Spleen (tissue), 11 donors: Measurements from ENCODE around the gene KCNK18. TPM values are rescaled to one million over a fixed set of nuclear protein-coding genes. Genes with fewer than 3 reads are reported as not detected.

ENCODE experiments used
- DNase-seq: peaks from one replicate; pipeline ENCODE4 v3.0.0-alpha.2; 2020
- H3K27ac ChIP-seq, 8 donors: fragments of 200-600 bp; sonication (generic) in 7 of 8; 1 replicate in 4 of 8; 2 replicates in 4 of 8; pipeline versions ENCODE4 v1.5.0 to v1.8.0; 2016 to 2021; ENCODE audit warnings: inconsistent platforms in 4 of 8, mild to moderate bottlenecking in 4 of 8, moderate library complexity in 1 of 8
- H3K27me3 ChIP-seq, 7 donors: fragments of 200-600 bp; sonication (generic) in 6 of 7; replicated peaks in 1 of 7; 1 replicate in 4 of 7; 2 replicates in 3 of 7; pipeline versions ENCODE4 v1.5.0 to v1.8.0; 2016 to 2021; ENCODE audit warnings: inconsistent platforms in 3 of 7, mild to moderate bottlenecking in 1 of 7
- H3K36me3 ChIP-seq, 6 donors: fragments of 200-600 bp; sonication (generic) in 5 of 6; 1 replicate in 4 of 6; 2 replicates in 2 of 6; pipeline versions ENCODE4 v1.5.0 to v1.8.0; 2016 to 2021; ENCODE audit warnings: inconsistent platforms in 2 of 6
- H3K4me1 ChIP-seq, 6 donors: fragments of 200-600 bp; sonication (generic) in 5 of 6; 1 replicate in 3 of 6; 2 replicates in 3 of 6; pipeline versions ENCODE4 v1.5.0 to v1.8.0; 2016 to 2021; ENCODE audit warnings: inconsistent platforms in 3 of 6
- H3K4me3 ChIP-seq, 8 donors: fragments of 200-600 bp; sonication (generic) in 7 of 8; 1 replicate in 4 of 8; 2 replicates in 4 of 8; pipeline versions ENCODE4 v1.5.0 to v1.8.0; 2016 to 2021; ENCODE audit warnings: inconsistent platforms in 4 of 8, mild to moderate bottlenecking in 4 of 8, moderate library complexity in 2 of 8
- H3K9me3 ChIP-seq, 8 donors: fragments of 200-600 bp; sonication (generic) in 7 of 8; 1 replicate in 4 of 8; 2 replicates in 4 of 8; pipeline versions ENCODE4 v1.5.0 to v1.8.0; 2016 to 2021; ENCODE audit warnings: inconsistent platforms in 4 of 8
- CTCF ChIP-seq, 11 experiments: fragments of 200-600 bp in 7 of 11; fragments of 450-650 bp in 4 of 11; sonication (generic) in 4 of 11; IDR thresholded peaks in 8 of 11; conservative IDR thresholded peaks in 3 of 11; 1 replicate in 7 of 11; 2 replicates in 4 of 11; pipeline versions ENCODE4 v1.4.0 to v1.8.0; 2016 to 2021; ENCODE audit warnings: antibody characterized with exemption in 11 of 11, inconsistent platforms in 4 of 11, mild to moderate bottlenecking in 1 of 11
- POLR2A ChIP-seq, 3 donors: fragments of 450-650 bp; IDR thresholded peaks; one replicate each; pipeline ENCODE4 v1.5.1; 2017; ENCODE audit warnings: antibody characterized with exemption in 3 of 3, mild to moderate bottlenecking in 1 of 3
- POLR2AphosphoS5 ChIP-seq, 3 donors: sonication (generic); formaldehyde crosslinking; IDR thresholded peaks; one replicate each; pipeline ENCODE4 v1.5.1; 2017; ENCODE audit warnings: antibody characterized with exemption in 3 of 3
- WGBS, 5 donors: extraction: QIAGEN DNeasy Blood & Tissue Kit in 3 of 5; methylation state at CpG; one replicate each; pipeline versions ENCODE4 v1.1.5 to v1.1.7; 2013 to 2018; 5-methylcytosine and 5-hydroxymethylcytosine counted together
- intact Hi-C: fragments of 100-400 bp; cut with DNase I; formaldehyde crosslinking; loops from one replicate; pipeline ENCODE4 v1.15.0; 2023; ENCODE audit warnings: low total_unique reads
- polyA plus RNA-seq, 3 donors: library from polyadenylated mRNA; stranded (reverse); fragments of 200-250 nt; gene quantifications; one replicate each; pipeline ENCODE4 v1.2.1, GENCODE V29; 2013
- total RNA-seq, 7 donors: library from RNA; depleted of rRNA in 3 of 7; stranded (reverse); fragments of >200 nt in 3 of 7; fragmentation: NEBNext Ultra II Directional in 4 of 7; extraction: Animal tissue kit (Norgen Biotek cat#: 25700) in 4 of 7; gene quantifications; one replicate each; pipeline versions ENCODE4 v1.1.0 to v1.2.1, GENCODE V29; 2016 to 2021
- donor health status: healthy with polysubstance abuse.
- donor health status: DM: no; HTN: no; CAD: no; lungs with moderate emphysema.
- donor health status: DM: no; HTN: no; CAD: no.
- donor health status: Bipolar disorder and iron deficiency.
- donor health status: healthy.
- donor health status: DM: no; HTN: no; CAD: no.
- donor health status: DM: yes; HTN: yes; CAD: no.

The KCNK18 gene
- total and polyA plus RNA-seq, 10 donors, result not detected

GRCh38 chr10:117167346-117167788 lies 29.9 kb upstream of the KCNK18 start:
- no peak overlapping the region for H3K27ac ChIP-seq
- no peaks in the 10 kb centered on the region for H3K9me3 ChIP-seq
- peaks cover 13 to 100% (median 100%) of the 10 kb centered on the region in 7 donors for H3K27me3 ChIP-seq
- 11 to 19% (median 14%) methylated on average over 15 to 21 of the region's 21 CpGs for WGBS, 5 donors
- no peaks in the 10 kb centered on the region for H3K36me3 ChIP-seq
- H3K4me1 ChIP-seq, result peaks cover 17 to 67% (median 49%) of the 10 kb centered on the region in 6 donors
- H3K4me3 ChIP-seq, result peak overlapping the region in 3 of 8 donors; percentile 16 to 60 (median 16)
- TF ChIP-seq POLR2A (IDR thresholded peaks at IDR 0.05) (no peak), POLR2AphosphoS5 (IDR thresholded peaks at IDR 0.05) (no peak), CTCF (IDR thresholded peaks at IDR 0.05 in 8 of 11, conservative IDR thresholded peaks at IDR 0.05 in 3 of 11) (no peak)
- intact Hi-C loops, result no loop called here
- DNase-seq, result no peak

- no peak for TF ChIP-seq POLR2A (IDR thresholded peaks at IDR 0.05)
- TF ChIP-seq CTCF (IDR thresholded peaks at IDR 0.05 in 8 of 11, conservative IDR thresholded peaks at IDR 0.05 in 3 of 11), result peak; percentile 23 to 95 (median 87)
- peak in 1 of 3 donors; percentile 29 for TF ChIP-seq POLR2AphosphoS5 (IDR thresholded peaks at IDR 0.05)
- peaks cover 11 to 60% (median 43%) of the 10 kb centered on the region in 6 donors for H3K4me1 ChIP-seq
- H3K27ac ChIP-seq, result no peak overlapping the region
- peak overlapping the region in 7 of 8 donors; percentile 4 to 60 (median 20) for H3K4me3 ChIP-seq
- H3K9me3 ChIP-seq, result no peaks in the 10 kb centered on the region
- H3K36me3 ChIP-seq, result no peaks in the 10 kb centered on the region
- WGBS, 5 donors, result 2 to 10% (median 5%) methylated on average over 43 to 75 of the region's 75 CpGs
- peak; percentile 93 for DNase-seq
- intact Hi-C loops, result no loop called here
- H3K27me3 ChIP-seq, result peaks cover 13 to 100% (median 100%) of the 10 kb centered on the region in 7 donors
These were observed 29.3 kb upstream of the KCNK18 start for GRCh38 chr10:117167789-117168674.

- Histone ChIP-seq H3K4me1 (peaks cover 8 to 53% (median 36%) of the 10 kb centered on the region in 6 donors), H3K9me3 (no peaks in the 10 kb centered on the region), H3K36me3 (no peaks in the 10 kb centered on the region), H3K27me3 (peaks cover 8 to 100% (median 100%) of the 10 kb centered on the region in 7 donors), H3K27ac (no peak overlapping the region), H3K4me3 (peak overlapping the region in 2 of 8 donors; percentile 16 to 60)
- TF ChIP-seq POLR2A (IDR thresholded peaks at IDR 0.05) (no peak), POLR2AphosphoS5 (IDR thresholded peaks at IDR 0.05) (no peak), CTCF (IDR thresholded peaks at IDR 0.05 in 8 of 11, conservative IDR thresholded peaks at IDR 0.05 in 3 of 11) (no peak)
- DNase-seq, result no peak
- 5 to 10% (median 8%) methylated on average over 15 to 25 of the region's 25 CpGs for WGBS, 5 donors
- intact Hi-C loops, result no loop called here
These were observed 28.6 kb upstream of the KCNK18 start for GRCh38 chr10:117168729-117169128.

GRCh38 chr10:117169480-117169879 lies 27.8 kb upstream of the KCNK18 start:
- H3K27ac ChIP-seq, result no peak overlapping the region
- whole genome bisulfite sequencing, 5 donors, result 1 to 12% (median 7%) methylated on average over 2 of the region's 2 CpGs
- no peaks in the 10 kb centered on the region for H3K9me3 ChIP-seq
- H3K4me3 ChIP-seq, result no peak overlapping the region
- no peak for TF ChIP-seq POLR2AphosphoS5 (IDR thresholded peaks at IDR 0.05)
- no peak for TF ChIP-seq CTCF (IDR thresholded peaks at IDR 0.05 in 8 of 11, conservative IDR thresholded peaks at IDR 0.05 in 3 of 11)
- TF ChIP-seq POLR2A (IDR thresholded peaks at IDR 0.05), result no peak
- intact Hi-C loops, result no loop called here
- H3K36me3 ChIP-seq, result no peaks in the 10 kb centered on the region
- peaks cover 8 to 51% (median 35%) of the 10 kb centered on the region in 6 donors for H3K4me1 ChIP-seq
- DNase-seq, result no peak
- H3K27me3 ChIP-seq, result peaks cover 8 to 100% (median 92%) of the 10 kb centered on the region in 7 donors
